NB4 (cell line): Measurements from ENCODE around the gene LEPROT.

ENCODE experiments used
- DNase-seq: peaks from one replicate; pipeline ENCODE4 v3.0.0; 2010; ENCODE audit warnings: low read depth
- H3K4me3 ChIP-seq: one replicate; pipeline ENCODE4 v1.5.1; 2011; ENCODE audit warnings: mild to moderate bottlenecking, low read depth, low read length, moderate library complexity
- MAX ChIP-seq: IDR thresholded peaks from 2 replicates; pipeline ENCODE4 v1.6.1; 2011; ENCODE audit warnings: low read depth, low read length
- MYC ChIP-seq: IDR thresholded peaks from 2 replicates; pipeline ENCODE4 v1.6.1; 2011; ENCODE audit warnings: low read depth, low read length
- POLR2A ChIP-seq: IDR thresholded peaks from 2 replicates; pipeline ENCODE4 v1.6.1; 2011; ENCODE audit warnings: mild to moderate bottlenecking; ENCODE audit not compliant: insufficient read length; ENCODE audit errors: extremely low read depth
- TF ChIP-seq, protein P1 (sequence below): IDR thresholded peaks from one replicate; pipeline ENCODE4 v1.5.1; 2012; ENCODE audit warnings: low read depth, low read length

LEPROT gene

GRCh38 chr1:65386439-65386838 lies 34.0 kb upstream of the LEPROT start:
- no peak overlapping the region for H3K4me3 ChIP-seq
- no peak for DNase-seq
- no peak for TF ChIP-seq MYC
- TF ChIP-seq POLR2A = no peak
- no peak for TF ChIP-seq MAX
- TF ChIP-seq, protein P1, sequence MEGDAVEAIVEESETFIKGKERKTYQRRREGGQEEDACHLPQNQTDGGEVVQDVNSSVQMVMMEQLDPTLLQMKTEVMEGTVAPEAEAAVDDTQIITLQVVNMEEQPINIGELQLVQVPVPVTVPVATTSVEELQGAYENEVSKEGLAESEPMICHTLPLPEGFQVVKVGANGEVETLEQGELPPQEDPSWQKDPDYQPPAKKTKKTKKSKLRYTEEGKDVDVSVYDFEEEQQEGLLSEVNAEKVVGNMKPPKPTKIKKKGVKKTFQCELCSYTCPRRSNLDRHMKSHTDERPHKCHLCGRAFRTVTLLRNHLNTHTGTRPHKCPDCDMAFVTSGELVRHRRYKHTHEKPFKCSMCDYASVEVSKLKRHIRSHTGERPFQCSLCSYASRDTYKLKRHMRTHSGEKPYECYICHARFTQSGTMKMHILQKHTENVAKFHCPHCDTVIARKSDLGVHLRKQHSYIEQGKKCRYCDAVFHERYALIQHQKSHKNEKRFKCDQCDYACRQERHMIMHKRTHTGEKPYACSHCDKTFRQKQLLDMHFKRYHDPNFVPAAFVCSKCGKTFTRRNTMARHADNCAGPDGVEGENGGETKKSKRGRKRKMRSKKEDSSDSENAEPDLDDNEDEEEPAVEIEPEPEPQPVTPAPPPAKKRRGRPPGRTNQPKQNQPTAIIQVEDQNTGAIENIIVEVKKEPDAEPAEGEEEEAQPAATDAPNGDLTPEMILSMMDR = no peak

- no peak overlapping the region for H3K4me3 ChIP-seq
- DNase-seq = no peak
- TF ChIP-seq, protein P1 = no peak
- TF ChIP-seq MAX (no peak), POLR2A (no peak), MYC (no peak)
Measured at GRCh38 chr1:65387821-65388220, 32.6 kb upstream of the LEPROT start.

- H3K4me3 ChIP-seq = no peak overlapping the region
- TF ChIP-seq MYC (no peak), MAX (no peak), POLR2A (no peak)
- TF ChIP-seq, protein P1 = no peak
Measured at GRCh38 chr1:65388908-65389695, 31.4 kb upstream of the LEPROT start.

DNA sequence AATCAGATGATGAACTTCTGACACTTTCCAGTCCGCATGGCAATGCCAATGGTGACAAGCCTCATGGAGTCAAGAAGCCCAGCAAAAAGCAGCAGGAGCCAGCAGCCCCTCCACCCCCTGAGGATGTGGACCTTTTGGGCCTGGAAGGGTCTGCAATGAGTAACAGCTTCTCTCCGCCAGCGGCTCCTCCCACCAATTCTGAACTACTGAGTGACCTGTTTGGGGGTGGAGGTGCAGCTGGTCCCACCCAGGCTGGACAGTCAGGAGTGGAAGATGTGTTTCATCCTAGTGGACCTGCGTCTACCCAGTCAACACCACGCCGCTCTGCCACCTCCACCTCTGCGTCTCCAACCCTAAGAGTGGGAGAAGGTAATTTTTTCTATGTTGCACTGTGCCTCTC lies 28.0 kb upstream of the LEPROT start:
- TF ChIP-seq, protein P1 = no peak
- no peak for TF ChIP-seq POLR2A
- TF ChIP-seq MAX = no peak
- TF ChIP-seq MYC = no peak
- H3K4me3 ChIP-seq = no peak overlapping the region
- DNase-seq = no peak

More at GRCh38 chr1:65388908-65389695, 31.4 kb upstream of the LEPROT start:
- DNase-seq = no peak

DNA sequence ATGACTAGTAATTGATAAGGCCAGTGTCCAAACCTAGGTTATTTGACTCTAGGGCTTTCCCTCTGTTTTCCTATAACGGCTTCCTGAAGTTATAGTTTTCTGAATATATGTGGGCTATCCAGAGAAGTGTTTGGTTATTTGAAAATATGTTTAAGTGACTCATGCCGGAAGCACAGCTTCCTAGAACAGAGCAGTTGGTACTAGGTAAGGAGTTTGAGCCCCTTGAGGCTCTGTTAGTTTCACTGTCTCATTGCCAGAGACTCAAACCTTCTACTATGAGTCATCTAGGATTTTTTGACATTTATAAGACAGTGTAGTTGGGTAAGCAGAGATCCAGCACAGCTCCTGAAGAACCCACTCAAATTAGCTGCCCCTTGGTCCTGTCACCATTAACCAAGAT lies 27.1 kb upstream of the LEPROT start:
- DNase-seq = peak; percentile 60
- TF ChIP-seq MYC (no peak), MAX (no peak), POLR2A (no peak)
- TF ChIP-seq, protein P1 = no peak
- H3K4me3 ChIP-seq = no peak overlapping the region
